OCI-LY3 (cell line): ENCODE measurements around the gene GLOD4.
A peak's percentile ranks its signal among the peaks of the same experiment; 100 is the strongest.
"Not testable (repeated sequence)": the region's sequence is repeated elsewhere in the genome, so short reads cannot be mapped to it uniquely, and the experiment has no call there.

ENCODE experiments used
- H2AFZ ChIP-seq: fragments of 200-600, 300-600 bp; shearing (Covaris generic); 2 replicates; pipeline ENCODE4 v1.6.0; 2014; ENCODE audit warnings: antibody characterized with exemption, low read depth, low read length
- H3K27ac ChIP-seq: fragments of 200-600, 300-600 bp; sonication (generic); 2 replicates; pipeline ENCODE4 v1.5.1; 2014; ENCODE audit warnings: mild to moderate bottlenecking, low read length, moderate library complexity, mixed read lengths
- H3K27me3 ChIP-seq: fragments of 200-600, 300-600 bp; sonication (generic); 2 replicates; pipeline ENCODE4 v1.6.1; 2014; ENCODE audit warnings: low read depth, low read length, mixed read lengths
- H3K36me3 ChIP-seq: fragments of 200-600, 300-600 bp; sonication (generic); replicated peaks from 2 replicates; pipeline ENCODE3; 2014; ENCODE audit warnings: low read depth, low read length, mixed read lengths
- H3K4me1 ChIP-seq: fragments of 300-600, 200-600 bp; sonication (generic); 2 replicates; pipeline ENCODE4 v1.6.1; 2014; ENCODE audit warnings: low read length, mixed read lengths
- H3K4me2 ChIP-seq: fragments of 200-600, 300-600 bp; sonication (generic); 2 replicates; pipeline ENCODE4 v1.6.1; 2014; ENCODE audit warnings: low read length, mixed read lengths
- H3K4me3 ChIP-seq: fragments of 300-600, 200-600 bp; sonication (generic); 2 replicates; pipeline ENCODE4 v1.5.1; 2014; ENCODE audit warnings: antibody characterized with exemption, mild to moderate bottlenecking, low read length, moderate library complexity
- H3K79me2 ChIP-seq: fragments of 300-600, 200-600 bp; shearing (Covaris generic); 2 replicates; pipeline ENCODE4 v1.6.1; 2014; ENCODE audit warnings: mild to moderate bottlenecking, low read length, mixed read lengths
- H3K9ac ChIP-seq: fragments of 300-600, 200-600 bp; shearing (Covaris generic); 2 replicates; pipeline ENCODE4 v1.6.0; 2014; ENCODE audit warnings: mild to moderate bottlenecking, low read length, moderate library complexity
- H3K9me3 ChIP-seq: fragments of 200-600, 300-600 bp; shearing (Covaris generic); 2 replicates; pipeline ENCODE4 v1.6.1; 2014; ENCODE audit warnings: low read length, mixed read lengths; ENCODE audit not compliant: insufficient read depth
- H4K20me1 ChIP-seq: fragments of 200-600, 300-600 bp; sonication (generic); 2 replicates; pipeline ENCODE4 v1.6.1; 2016; ENCODE audit warnings: low read length, mixed read lengths; ENCODE audit not compliant: insufficient read depth
- EZH2phosphoT487 ChIP-seq: fragments of 200-600 bp; shearing (Covaris generic); IDR thresholded peaks from 2 replicates; pipeline ENCODE4 v1.6.1; 2018; ENCODE audit warnings: antibody characterized with exemption, mixed run types, low read depth
- TF ChIP-seq, protein P1 (sequence below): fragments of 200-600, 300-600 bp; sonication (generic); IDR thresholded peaks from 2 replicates; pipeline ENCODE4 v1.5.1; 2014; ENCODE audit warnings: antibody characterized with exemption, low read length, low read depth

Gene GLOD4

DNA sequence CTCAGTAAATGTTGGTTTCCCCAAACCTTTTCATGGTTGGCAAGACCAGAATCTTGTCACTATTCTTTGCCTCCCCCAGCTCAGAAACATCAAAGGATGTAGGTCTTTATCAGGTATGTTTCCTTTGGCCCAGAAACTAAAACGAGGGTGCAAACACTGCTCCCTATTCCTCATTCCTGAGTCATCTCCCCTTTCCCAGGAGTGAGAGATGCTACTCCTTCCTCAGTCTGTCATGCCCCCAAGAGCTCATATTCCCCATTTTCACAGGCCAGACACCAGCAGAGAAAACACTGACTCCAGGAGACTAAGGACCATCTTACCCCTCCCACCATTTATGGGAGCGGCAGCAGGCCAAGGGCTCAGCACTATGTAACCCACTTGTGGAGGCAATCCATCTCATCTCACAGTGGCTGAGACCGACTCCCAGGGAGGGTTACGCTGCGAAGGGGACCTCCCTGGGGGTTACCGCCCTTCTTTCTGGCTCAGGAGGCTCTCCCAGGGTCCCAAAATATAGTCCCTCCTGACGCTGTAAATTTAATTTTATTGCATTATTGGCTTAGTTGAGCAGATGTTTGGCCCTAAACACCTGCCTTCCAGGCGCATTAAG is 31.5 kb downstream of the GLOD4 start:
- H3K9ac ChIP-seq = peak overlapping the region; percentile 99
- H4K20me1 ChIP-seq = peaks cover 8% of the 10 kb centered on the region
- no peak overlapping the region for H3K27ac ChIP-seq
- H3K79me2 ChIP-seq = peaks cover 62% of the 10 kb centered on the region
- peaks cover 33% of the 10 kb centered on the region for H3K36me3 ChIP-seq
- H3K4me1 ChIP-seq = peaks cover 10% of the 10 kb centered on the region
- no peak overlapping the region for H2AFZ ChIP-seq
- no peaks in the 10 kb centered on the region for H3K9me3 ChIP-seq
- H3K27me3 ChIP-seq = no peaks in the 10 kb centered on the region
- H3K4me3 ChIP-seq = peak overlapping the region; percentile 100
- H3K4me2 ChIP-seq = peak overlapping the region; percentile 93
- TF ChIP-seq, protein P1, sequence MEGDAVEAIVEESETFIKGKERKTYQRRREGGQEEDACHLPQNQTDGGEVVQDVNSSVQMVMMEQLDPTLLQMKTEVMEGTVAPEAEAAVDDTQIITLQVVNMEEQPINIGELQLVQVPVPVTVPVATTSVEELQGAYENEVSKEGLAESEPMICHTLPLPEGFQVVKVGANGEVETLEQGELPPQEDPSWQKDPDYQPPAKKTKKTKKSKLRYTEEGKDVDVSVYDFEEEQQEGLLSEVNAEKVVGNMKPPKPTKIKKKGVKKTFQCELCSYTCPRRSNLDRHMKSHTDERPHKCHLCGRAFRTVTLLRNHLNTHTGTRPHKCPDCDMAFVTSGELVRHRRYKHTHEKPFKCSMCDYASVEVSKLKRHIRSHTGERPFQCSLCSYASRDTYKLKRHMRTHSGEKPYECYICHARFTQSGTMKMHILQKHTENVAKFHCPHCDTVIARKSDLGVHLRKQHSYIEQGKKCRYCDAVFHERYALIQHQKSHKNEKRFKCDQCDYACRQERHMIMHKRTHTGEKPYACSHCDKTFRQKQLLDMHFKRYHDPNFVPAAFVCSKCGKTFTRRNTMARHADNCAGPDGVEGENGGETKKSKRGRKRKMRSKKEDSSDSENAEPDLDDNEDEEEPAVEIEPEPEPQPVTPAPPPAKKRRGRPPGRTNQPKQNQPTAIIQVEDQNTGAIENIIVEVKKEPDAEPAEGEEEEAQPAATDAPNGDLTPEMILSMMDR = no peak
- TF ChIP-seq EZH2phosphoT487 = no peak

DNA sequence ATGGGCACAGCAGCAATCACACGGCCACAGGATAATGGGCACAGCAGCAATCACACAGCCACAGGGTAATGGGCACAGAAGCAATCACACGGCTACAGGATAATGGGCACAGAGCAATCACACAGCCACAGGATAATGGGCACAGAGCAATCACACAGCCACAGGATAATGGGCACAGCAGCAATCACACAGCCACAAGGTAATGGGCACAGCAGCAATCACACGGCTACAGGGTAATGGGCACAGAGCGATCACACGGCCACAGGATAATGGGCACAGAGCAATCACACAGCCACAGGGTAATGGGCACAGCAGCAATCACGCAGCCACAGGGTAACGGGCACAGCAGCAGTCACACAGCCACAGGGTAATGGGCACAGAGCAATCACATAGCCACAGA is 32.7 kb downstream of the GLOD4 start:
- H4K20me1 ChIP-seq = peaks cover 17% of the 10 kb centered on the region

DNA sequence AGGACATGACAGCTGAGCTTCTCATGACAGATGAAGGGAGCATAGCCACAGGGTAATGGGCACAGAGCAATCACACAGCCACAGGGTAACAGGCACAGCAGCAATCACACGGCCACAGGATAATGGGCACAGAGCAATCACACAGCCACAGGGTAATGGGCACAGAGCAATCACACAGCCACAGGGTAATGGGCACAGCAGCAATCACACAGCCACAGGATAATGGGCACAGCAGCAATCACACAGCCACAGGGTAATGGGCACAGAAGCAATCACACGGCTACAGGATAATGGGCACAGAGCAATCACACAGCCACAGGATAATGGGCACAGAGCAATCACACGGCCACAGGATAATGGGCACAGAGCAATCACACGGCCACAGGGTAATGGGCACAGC is 33.5 kb downstream of the GLOD4 start:
- H3K4me2 ChIP-seq = not testable (repeated sequence)

More for the DNA sequence above, 32.7 kb downstream of the GLOD4 start:
- not testable (repeated sequence) for H3K4me2 ChIP-seq, H3K9ac ChIP-seq, H3K27ac ChIP-seq, H3K4me3 ChIP-seq, H3K27me3 ChIP-seq, H3K9me3 ChIP-seq, H2AFZ ChIP-seq
- Histone ChIP-seq H3K4me1 (peaks cover 10% of the 10 kb centered on the region), H3K79me2 (peaks cover 73% of the 10 kb centered on the region), H3K36me3 (peaks cover 44% of the 10 kb centered on the region)

DNA sequence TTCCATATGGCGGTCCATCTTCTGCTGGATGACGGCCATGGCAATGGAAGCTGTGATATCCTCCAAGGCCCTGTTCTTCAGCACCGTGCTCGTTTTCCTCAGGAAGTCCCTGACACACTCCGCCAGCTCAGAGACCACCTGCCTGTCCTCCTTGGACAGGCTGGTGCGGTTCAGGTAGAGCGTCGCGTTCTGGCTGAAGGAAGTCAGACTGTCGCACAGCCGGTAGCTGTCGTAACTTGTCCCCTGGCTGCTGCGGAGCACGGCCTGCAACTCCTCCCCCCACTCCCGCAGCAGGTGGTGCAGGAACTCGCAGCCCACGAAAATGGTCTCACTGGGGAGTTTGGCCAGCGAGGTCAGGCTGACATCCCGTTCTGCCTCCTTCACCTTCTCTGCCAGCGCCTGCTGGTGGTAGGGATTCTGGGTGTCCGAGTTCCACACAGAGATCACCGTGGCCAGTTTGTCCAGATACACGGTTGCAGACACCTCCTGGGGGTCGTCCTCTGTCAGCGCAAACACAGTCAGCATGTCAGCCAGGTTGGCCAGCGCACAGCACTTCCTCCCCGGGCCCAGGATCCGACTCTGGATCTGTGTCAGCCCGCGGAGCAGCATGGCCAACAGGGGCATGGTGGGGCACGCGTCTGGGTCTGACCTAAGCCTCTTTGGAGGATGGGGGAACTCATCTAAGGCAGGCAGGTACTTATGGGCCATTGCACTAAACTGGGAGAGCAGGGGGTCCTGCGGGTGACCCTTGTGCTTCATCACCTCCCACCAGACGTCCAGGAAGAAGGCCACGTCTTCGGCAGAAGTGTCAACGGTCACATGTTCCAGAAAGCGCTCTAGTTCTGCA is 35.1 kb downstream of the GLOD4 start:
- Histone ChIP-seq H3K27me3 (no peaks in the 10 kb centered on the region), H3K9me3 (no peaks in the 10 kb centered on the region), H4K20me1 (peaks cover 25% of the 10 kb centered on the region), H3K9ac (no peak overlapping the region), H3K4me3 (no peak overlapping the region), H3K4me2 (no peak overlapping the region), H2AFZ (no peak overlapping the region), H3K27ac (no peak overlapping the region), H3K4me1 (peaks cover 7% of the 10 kb centered on the region), H3K36me3 (peaks cover 63% of the 10 kb centered on the region), H3K79me2 (peaks cover 93% of the 10 kb centered on the region)
- TF ChIP-seq, protein P1 = no peak
- no peak for TF ChIP-seq EZH2phosphoT487

More for the DNA sequence above, 33.5 kb downstream of the GLOD4 start:
- not testable (repeated sequence) for H3K9me3 ChIP-seq, H2AFZ ChIP-seq, H3K9ac ChIP-seq, H3K27me3 ChIP-seq, H3K27ac ChIP-seq, H3K4me3 ChIP-seq
- H3K36me3 ChIP-seq = peaks cover 51% of the 10 kb centered on the region
- H3K4me1 ChIP-seq = peaks cover 10% of the 10 kb centered on the region
- H3K79me2 ChIP-seq = peaks cover 80% of the 10 kb centered on the region
- peaks cover 20% of the 10 kb centered on the region for H4K20me1 ChIP-seq

DNA sequence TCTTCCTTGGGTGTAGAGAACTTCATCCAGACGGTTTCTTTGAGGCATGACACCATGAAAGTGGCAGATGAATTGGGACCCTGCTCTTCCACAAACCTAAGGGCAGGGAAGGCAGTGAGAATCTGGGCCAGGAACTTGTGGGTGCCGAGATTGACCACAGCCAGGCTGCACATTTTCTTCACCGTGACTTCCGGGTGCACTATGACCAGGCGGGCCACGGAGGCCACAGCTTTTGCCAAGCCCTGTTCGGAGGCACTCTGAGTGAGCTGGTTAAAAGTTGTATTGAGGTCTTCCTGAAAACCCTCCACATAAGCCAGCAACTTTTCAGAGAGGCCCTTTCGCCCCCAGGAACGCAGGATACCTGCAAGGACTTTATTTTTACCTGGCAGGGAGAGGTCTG is 35.9 kb downstream of the GLOD4 start:
- Histone ChIP-seq H2AFZ (no peak overlapping the region), H3K4me1 (peaks cover 9% of the 10 kb centered on the region), H3K27ac (no peak overlapping the region), H3K4me2 (no peak overlapping the region), H3K9me3 (no peaks in the 10 kb centered on the region), H3K4me3 (no peak overlapping the region), H3K9ac (no peak overlapping the region), H3K27me3 (no peaks in the 10 kb centered on the region), H3K79me2 (peaks cover 90% of the 10 kb centered on the region), H4K20me1 (peaks cover 32% of the 10 kb centered on the region), H3K36me3 (peaks cover 70% of the 10 kb centered on the region)
- TF ChIP-seq, protein P1 = no peak
- no peak for TF ChIP-seq EZH2phosphoT487
